Sciatic nerve (tissue), 2 donors: ENCODE results near the gene IRGQ. TPM values are rescaled to one million over a fixed set of nuclear protein-coding genes. Genes with fewer than 3 reads are reported as not detected.
A peak's percentile ranks its signal among the peaks of the same experiment; 100 is the strongest.
"Not testable (repeated sequence)": the region's sequence is repeated elsewhere in the genome, so short reads cannot be mapped to it uniquely, and the experiment has no call there.

ENCODE experiments used
- ATAC-seq: fragments of 200-7000 bp; cut with Tn5 transposase; one replicate; pipeline ENCODE4 v1.9.1; 2020; ENCODE audit warnings: mild to moderate bottlenecking, moderate library complexity
- DNase-seq: peaks from one replicate; pipeline ENCODE4 v3.0.0-alpha.2; 2020; ENCODE audit warnings: low spot score
- intact Hi-C: fragments of 100-400 bp; cut with DNase I; formaldehyde crosslinking; loops from one replicate; pipeline ENCODE4 v1.14.2; 2022
- total RNA-seq: library from RNA; stranded (reverse); fragmentation: NEBNext Ultra II Directional; extraction: Animal tissue kit (Norgen Biotek cat#: 25700); gene quantifications from one replicate; pipeline ENCODE4 v1.2.1, GENCODE V29; 2021
- donor health status: DM: no; HTN: no; CAD: no.
- donor health status: DM: no; HTN: no; CAD: no.

IRGQ gene, protein sequence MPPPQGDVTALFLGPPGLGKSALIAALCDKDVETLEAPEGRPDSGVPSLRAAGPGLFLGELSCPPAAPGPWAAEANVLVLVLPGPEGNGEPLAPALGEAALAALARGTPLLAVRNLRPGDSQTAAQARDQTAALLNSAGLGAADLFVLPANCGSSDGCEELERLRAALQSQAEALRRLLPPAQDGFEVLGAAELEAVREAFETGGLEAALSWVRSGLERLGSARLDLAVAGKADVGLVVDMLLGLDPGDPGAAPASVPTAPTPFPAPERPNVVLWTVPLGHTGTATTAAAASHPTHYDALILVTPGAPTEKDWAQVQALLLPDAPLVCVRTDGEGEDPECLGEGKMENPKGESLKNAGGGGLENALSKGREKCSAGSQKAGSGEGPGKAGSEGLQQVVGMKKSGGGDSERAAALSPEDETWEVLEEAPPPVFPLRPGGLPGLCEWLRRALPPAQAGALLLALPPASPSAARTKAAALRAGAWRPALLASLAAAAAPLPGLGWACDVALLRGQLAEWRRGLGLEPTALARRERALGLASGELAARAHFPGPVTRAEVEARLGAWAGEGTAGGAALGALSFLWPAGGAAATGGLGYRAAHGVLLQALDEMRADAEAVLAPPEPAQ
- 22.2 TPM for total RNA-seq

DNA sequence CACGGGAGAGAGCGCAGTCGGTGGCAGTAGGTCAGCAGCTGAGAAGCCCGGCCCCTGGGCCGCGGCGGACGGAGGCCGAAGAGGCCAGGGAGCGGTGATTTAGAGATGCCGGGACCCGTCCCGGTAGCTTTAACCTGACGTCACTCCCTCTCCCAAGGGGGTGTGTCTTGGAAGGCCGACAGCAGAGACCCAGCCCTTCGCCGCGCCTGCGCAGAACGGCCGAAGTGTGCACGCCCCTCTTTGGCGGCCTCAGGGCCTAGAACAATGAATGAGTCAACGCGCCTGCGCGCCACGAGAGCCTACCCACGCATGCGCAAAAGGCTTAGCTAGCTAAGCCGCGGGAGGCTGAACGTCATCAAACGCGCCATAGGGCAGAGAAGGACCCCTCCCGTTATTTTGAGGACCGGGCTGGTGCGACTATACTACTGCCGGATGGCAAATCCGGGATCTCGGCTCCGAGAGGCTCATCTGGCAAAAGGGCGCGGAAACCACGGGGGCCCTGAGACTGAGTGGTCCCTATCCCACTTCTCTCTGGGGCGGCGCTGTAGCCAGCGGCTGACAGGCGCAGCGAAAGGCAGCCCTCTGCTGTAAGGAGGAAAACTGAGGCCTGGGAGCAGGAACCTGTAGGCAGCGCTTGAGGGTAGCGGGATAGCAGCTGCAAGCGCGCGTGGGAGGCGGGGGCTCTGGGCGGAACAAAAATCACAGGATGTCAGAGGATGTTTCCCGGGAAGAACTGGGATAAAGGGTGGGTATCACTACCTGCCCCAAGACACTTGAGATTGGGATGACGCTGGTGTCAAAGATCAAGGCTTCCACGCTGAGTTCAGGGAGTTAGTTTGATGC is at the start of gene IRGQ, which contains the start of gene ZNF576:
Gene IRGQ, minus strand, starts transcription at position 136 of the 843 bp plus-strand sequence. CDS start 796 bp downstream, outside the sequence.
Gene ZNF576, plus strand, starts transcription at position 597 of the 843 bp plus-strand sequence. CDS start 514 bp downstream, outside the sequence.
- ATAC-seq (peak; percentile 97), DNase-seq (peak; percentile 100)
- intact Hi-C loops = loop anchor here (10.0 kb wide), 1 partner anchor 59 kb away; no protein-coding TSS in a partner anchor

DNA sequence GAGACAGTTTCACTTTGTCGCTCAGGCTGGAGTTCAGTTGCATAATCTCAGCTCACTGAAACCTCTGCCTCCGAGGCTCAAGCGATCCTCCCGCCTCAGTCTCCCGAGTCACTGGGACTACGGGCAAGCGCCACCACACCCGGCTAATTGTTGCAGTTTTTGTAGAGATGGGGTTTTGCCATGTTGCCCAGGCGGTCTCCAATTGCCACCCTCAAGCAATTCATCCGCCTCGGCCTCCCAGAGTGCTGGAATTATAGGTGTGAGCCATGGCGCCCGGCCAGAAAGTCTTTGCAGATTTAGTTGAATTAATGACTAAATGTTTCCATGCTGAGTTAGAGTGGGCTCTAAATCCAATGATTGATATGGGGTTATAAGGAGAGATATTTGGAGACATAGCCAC is 48.2 kb upstream of the IRGQ start:
- ATAC-seq = no peak
- no peak for DNase-seq
- intact Hi-C loops = no loop called here

DNA sequence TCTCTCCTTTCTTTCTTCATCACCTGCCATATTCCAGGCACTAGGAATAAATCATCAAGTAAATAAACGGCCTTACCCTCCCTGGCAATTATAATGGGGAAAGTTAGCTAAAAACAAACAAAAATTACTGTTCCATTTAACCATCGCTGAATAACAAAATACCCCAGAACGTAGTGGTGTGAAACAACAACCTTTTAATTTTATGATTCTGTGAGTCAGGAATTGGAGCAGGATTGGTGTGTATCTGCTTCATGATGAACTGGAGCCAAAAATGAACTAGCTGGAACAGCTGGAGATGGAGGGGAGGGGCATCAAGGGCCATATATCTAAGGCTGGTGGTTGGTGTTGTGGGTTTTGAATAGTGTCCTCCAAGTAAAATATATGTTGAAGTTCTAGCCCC is 47.4 kb upstream of the IRGQ start:
- no peak for ATAC-seq
- intact Hi-C loops = no loop called here
- DNase-seq = no peak

DNA sequence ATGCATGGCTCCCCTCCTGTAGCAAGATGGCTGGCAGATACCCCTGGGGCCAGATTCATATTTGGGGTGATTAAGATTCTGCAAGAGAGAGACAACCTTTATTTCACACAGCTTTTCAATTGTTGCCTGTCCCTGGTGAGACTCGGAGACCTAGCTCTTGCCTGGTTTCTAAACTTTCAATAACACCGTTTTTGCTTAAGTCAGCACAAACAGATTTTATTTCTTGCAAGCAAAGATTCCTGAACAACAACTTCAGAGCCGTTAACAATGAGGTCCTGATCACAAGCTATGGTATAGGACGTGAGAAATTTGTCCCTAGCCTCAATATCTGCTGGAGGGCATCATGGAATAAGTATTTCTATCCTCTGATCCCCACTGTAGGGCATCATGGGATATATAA is 46.6 kb upstream of the IRGQ start:
- no peak for ATAC-seq
- intact Hi-C loops = no loop called here
- no peak for DNase-seq

DNA sequence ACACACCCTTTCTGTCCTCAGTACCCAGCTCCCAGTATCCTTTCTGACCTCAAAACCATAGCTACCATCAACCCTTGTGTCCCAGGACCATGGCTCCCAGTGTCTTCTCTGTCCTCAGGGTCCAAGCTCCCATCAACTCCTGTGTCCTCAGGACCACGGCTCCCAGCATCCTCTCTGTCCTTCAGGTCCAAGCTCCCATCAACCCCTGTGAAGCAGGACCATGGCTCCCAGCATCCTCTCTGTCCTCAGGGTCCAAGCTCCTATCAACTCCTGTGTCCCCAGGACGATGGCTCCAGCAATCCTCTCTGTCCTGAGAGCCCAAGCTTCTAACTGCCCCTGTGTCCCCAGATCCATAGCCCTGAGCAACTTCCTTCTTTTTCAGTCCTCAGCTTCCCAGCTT is 45.4 kb upstream of the IRGQ start:
- ATAC-seq (no peak), DNase-seq (no peak)
- intact Hi-C loops = no loop called here

DNA sequence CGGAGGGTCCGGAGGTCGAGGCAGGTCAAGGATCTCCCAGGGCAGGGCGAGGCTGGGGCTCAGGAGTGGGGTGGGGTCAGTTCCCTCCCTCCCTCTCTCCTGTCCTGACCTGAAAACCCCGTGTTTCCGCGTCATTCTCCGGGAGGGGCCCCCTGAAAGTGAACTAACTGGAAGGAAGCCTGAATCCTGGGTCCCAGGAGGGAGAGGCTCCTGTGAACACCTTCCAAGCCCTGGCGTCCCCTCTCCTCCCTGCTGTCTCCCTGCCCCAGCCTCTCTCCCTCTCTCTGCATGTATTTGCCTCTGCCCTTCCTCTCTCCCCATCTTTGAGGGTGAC is 44.5 kb upstream of the IRGQ start:
- ATAC-seq (peak; percentile 18), DNase-seq (no peak)
- intact Hi-C loops = no loop called here

DNA sequence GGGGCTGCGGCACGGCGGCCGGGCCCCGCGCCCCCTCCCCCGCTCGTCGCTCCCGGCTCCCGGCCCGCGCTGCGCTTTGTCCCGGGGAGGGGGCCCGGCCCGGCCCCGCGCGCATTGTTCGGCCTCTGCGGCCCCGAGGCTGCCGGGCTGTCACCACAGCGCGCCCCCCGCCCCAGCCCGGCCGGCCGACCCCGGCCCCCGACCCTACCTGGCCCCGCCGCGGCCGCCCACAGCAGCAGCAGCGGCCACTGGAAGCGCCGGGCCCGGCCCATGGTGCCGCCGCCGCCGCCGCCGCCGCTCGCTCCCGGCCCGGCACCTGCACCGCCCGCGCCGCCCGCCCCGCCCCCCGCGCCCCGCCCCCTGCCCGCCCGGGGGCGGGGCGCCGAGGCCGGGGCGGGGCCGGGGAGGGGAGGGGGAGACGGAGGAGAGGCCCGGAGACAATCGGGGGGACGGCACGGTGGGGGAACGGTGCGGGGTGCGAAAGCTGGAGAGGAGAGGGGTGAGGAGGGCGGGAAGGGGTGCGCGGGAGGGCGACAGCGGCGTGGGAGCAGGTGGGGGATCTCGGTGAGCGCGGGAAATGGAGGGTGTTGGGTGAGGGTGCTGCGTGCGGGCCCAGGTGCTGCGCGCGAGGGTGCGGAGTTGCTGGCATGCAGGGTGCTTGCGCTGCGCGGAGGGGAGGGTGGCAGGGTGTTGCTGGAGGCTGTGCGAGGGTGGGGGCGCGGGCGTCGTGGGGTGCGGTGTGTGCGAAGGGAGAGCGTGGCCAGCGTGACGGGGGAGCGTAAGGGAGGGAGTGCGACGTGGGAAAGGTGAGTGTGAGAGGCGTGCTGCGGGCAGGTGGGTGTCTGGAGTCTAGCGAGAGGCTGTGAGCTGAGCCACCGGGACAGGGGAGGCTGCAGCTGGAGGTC is 43.8 kb upstream of the IRGQ start, which contains the start of gene CADM4:
Gene CADM4, minus strand, starts transcription at position 332 of the 905 bp plus-strand sequence. Its CDS starts 60 bp downstream, at position 272.
- peak; percentile 75 for DNase-seq
- peak; percentile 31 for ATAC-seq
- intact Hi-C loops = no loop called here

DNA sequence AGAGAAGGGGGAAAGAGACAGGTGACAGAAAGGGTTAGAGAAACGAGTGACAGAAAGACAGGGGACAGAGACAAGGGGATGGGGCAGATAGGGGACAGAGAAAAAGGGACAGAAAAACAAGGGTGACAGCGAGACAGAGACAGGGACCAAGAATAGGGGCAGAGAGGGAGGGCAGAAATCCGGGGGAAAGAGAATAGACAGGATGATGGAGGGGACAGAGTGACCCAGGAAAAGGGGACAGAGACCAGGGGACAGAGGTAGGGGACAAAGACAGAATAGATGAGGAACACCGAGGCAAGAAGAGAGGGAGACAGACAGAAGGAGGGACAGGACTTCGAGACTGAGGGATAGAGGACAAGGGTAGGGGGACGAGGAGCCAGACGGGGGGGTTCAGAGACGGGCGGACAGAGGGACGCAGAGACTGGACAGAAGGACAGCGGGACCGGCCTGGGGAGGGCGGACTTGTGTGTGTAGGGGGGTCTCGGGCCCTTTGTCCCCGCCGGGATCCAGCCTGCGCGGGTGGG is 43.1 kb upstream of the IRGQ start:
- intact Hi-C loops = no loop called here
- ATAC-seq (no peak), DNase-seq (no peak)

DNA sequence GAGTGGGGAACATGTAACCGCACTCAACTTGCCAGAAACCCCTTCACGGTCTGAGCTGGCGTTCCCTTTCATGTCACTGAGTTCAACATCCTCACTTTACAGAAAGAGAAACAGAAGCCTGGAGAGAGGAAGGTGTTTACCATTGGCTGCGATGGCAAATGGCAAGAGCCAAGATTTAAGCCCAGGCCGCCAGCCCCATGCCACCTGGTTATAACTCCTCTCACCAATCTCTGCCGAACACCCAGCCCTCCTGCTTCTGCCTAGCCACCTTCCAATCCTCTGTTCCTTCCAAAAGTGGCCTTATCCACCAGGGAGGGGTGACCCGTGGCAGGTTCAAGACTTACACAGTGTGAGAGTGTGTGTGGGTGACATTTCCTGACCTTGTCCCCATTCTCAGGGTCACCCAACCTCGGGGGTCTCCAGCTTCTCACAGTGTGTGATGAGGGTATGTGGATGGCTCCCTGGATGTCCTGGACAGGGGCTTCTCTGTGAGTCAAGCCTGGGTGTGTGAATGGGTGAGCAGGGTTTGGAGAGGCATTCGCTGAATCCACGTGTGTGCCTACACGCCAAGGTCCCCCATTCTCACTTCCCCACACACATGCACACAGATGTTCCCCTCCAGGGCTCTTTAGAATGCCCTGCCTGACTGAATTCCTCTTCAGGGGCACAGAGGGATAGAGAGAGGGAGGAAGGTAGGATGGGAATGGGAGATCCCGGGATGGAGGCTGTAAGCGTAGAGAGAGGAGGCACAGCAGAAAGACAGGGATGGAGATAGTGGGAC is 42.5 kb upstream of the IRGQ start:
- ATAC-seq (no peak), DNase-seq (no peak)
- intact Hi-C loops = no loop called here

DNA sequence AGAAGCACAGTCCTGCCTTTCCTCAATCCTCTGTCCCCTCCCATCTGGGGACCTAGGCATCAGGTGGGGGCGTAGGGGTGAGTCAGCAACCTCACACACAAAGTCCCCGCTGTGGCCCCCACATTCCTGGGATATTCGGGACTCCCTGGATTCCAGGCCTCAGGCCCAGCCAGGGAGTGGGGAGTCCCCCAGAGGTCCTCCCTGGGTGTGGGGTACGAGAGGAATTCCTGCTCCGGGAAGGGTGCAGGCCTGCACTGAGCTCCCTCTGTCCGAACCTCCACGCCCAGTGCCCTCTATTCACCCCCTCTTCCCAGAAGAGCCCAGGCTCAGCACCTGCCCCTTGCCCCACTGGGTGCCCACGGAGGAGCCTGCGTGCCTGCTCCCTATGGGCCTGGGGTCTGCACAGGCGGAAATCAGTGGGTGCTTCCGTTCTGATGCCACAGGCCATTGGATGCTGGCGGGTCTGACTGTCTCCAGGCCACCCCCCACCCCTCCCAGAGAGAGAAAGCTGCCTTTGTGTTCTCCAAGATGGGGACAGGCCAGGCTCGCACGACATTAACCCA is 40.3 kb upstream of the IRGQ start:
- intact Hi-C loops = no loop called here
- ATAC-seq (peak; percentile 61), DNase-seq (no peak)

DNA sequence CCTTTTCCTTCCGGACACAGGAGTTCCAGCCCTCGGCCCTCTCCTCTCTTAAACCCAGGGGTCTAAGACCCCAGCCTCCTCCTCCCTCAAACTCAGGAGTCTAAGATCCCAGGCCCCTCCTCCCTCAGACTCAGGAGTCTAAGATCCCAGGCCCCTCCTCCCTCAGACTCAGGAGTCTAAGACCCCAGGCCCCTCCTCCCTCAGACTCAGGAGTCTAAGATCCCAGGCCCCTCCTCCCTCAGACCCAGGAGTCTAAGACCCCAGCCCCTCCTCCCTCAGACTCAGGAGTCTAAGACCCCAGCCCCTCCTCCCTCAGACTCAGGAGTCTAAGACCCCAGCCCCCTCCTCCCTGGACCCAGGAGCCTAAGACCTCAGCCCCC is 39.6 kb upstream of the IRGQ start:
- intact Hi-C loops, ATAC-seq, DNase-seq: not testable (repeated sequence)

DNA sequence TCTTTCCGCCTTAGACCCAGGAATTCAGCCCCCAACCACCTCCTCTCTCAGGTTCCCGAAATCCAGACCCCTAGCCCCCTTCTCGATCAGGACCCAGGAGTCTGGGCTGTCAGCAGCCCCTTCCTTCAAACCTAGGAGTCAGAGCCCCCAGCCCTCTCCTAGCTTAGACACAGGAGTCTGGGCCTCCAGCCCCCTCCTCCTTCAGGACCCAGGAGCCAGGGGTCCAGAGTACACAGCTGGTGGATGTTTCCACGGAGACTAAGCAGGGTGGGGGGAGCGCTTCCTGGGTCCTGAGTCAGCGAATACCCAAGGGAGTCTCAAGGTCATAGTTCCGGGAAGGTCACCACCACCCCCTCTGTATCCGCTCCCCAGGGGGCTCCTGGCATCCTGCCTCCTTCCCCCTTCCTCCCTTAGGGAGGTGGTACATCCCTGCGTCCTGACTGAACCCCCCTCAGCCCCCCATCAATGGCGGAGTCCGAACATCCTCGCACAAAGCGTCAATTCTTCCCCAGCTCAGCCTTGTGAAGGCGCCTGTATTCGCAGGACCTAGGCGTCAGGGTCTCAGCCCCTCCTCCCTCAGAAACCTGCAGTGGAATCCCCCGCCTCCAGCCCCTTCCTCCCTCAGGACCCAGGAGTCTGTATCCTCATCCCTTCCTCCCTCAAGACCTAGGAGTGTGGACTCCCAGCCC is 39.1 kb upstream of the IRGQ start:
- ATAC-seq (peak; percentile 49), DNase-seq (peak; percentile 77)
- intact Hi-C loops = no loop called here

DNA sequence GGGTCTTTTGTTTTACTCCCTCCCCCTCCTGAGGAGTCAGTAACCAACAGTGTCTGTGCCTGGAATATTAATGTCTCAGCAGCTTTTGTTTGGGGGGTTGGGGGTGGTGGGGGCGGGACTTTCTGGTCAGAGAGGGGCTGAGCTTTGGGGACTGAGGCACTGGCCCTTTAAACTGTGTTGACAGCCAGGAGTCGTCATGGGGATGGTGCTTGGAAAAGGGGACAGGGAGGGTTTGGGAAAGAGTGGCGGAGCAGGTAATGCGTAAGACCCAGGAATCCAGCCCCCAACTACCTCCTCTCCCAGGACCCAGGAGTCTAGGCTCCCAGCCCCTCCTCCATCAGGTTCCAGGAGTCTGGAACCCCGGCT is 38.6 kb upstream of the IRGQ start:
- intact Hi-C loops = no loop called here
- DNase-seq (no peak), ATAC-seq (peak; percentile 34)

DNA sequence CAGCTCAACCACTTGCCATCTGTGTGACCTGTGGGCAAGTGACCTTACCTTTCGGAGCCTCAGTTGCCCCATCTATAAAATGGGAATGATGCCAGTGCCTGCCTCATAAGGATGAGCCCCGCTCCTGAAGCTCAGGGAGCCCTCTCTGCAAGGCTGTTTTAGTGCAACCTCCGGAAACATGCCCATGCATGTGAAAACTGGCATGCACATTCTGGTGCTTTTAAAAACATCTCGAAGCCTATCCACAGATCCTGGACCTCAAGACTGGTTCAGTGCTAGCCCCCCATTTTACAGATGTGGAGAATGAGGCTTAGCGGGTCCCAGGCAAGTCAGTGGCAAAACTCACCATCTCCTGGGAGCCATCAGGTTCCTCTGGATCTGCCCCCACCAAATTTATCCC is 38.1 kb upstream of the IRGQ start:
- ATAC-seq (no peak), DNase-seq (no peak)
- intact Hi-C loops = no loop called here

DNA sequence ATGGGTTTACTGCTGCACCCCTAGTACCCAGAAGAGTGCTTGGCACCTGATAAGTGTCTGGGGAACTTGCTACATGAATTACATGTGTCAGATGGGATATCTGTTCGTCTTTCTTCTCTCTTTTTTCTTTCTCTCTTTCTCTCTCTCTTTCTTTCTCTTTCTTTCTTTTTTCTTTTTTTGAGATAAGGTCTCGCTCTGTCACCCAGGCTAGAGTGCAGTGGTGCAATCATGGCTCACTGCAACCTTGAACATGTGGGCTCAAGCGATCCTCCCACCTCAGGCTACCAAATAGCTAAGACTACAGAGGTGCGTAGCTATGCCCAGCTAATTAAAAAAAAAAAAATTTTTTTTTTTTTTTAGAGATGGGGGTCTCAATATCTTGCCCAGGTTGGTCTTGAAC is 37.6 kb upstream of the IRGQ start:
- no peak for DNase-seq
- intact Hi-C loops = no loop called here
- no peak for ATAC-seq

DNA sequence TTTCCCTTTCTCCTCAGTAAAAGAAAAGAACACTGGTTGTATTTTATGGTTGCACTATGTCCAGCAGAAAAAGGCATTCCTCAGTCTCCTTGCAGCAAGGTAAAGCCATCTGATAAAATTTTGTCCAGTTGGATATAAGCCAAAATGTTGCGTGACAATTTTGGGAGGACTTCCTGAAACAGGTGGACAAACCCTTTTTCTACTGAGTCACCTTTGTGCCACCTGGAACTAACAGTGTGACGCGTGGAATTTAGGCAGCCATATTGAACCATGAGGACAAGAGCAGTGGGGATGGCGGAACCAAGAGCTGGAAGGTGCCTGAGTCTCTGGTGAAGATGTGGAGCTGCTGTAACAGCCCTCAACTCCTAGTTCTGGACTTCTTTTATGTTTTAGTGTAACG is 35.6 kb upstream of the IRGQ start:
- ATAC-seq (no peak), DNase-seq (no peak)
- intact Hi-C loops = no loop called here
